Mesendoderm (in vitro differentiated cells): Measurements from ENCODE around the gene MTHFD1L.

ENCODE experiments used
- DNase-seq: peaks from one replicate; pipeline ENCODE4 v3.0.0; 2013
- H2AK5ac ChIP-seq: 2 replicates; pipeline ENCODE4 v1.6.1; 2013; ENCODE audit warnings: low read length, inconsistent platforms
- H2BK120ac ChIP-seq: 2 replicates; pipeline ENCODE4 v1.6.1; 2013; ENCODE audit warnings: low read depth, mild to moderate bottlenecking, low read length, moderate library complexity, mixed read lengths
- H2BK15ac ChIP-seq: replicated peaks from 2 replicates; pipeline ENCODE4 v1.6.1; 2013; ENCODE audit warnings: low read depth, mild to moderate bottlenecking, moderate library complexity
- H2BK5ac ChIP-seq: 2 replicates; pipeline ENCODE4 v1.6.1; 2013; ENCODE audit warnings: low read length, inconsistent platforms
- H3K18ac ChIP-seq: 2 replicates; pipeline ENCODE4 v1.6.1; 2013; ENCODE audit warnings: mild to moderate bottlenecking, low read length, mixed read lengths
- H3K23ac ChIP-seq: one replicate; pipeline ENCODE4 v1.6.1; 2013; ENCODE audit warnings: low read length
- H3K27ac ChIP-seq: 2 replicates; pipeline ENCODE4 v1.5.1; 2013; ENCODE audit warnings: low read depth, mild to moderate bottlenecking, inconsistent platforms, low read length, moderate library complexity
- H3K27me3 ChIP-seq: 2 replicates; pipeline ENCODE4 v1.6.1; 2013; ENCODE audit warnings: low read length, control low read depth, mild to moderate bottlenecking, inconsistent platforms; ENCODE audit not compliant: insufficient read depth, poor library complexity
- H3K36me3 ChIP-seq: 2 replicates; pipeline ENCODE4 v1.6.1; 2013; ENCODE audit warnings: low read length, inconsistent platforms; ENCODE audit not compliant: control insufficient read depth, insufficient read depth
- H3K4ac ChIP-seq: one replicate; pipeline ENCODE4 v1.6.1; 2013; ENCODE audit warnings: low read depth, mild to moderate bottlenecking, low read length, moderate library complexity
- H3K4me1 ChIP-seq: 2 replicates; pipeline ENCODE4 v1.6.1; 2013; ENCODE audit warnings: low read depth, low read length, inconsistent platforms; ENCODE audit not compliant: control insufficient read depth
- H3K4me2 ChIP-seq: 2 replicates; pipeline ENCODE4 v1.6.1; 2013; ENCODE audit warnings: low read length
- H3K4me3 ChIP-seq: 2 replicates; pipeline ENCODE4 v1.5.1; 2013; ENCODE audit warnings: mild to moderate bottlenecking, low read length
- H3K56ac ChIP-seq: one replicate; pipeline ENCODE4 v1.6.1; 2013; ENCODE audit warnings: low read length
- H3K79me1 ChIP-seq: 2 replicates; pipeline ENCODE4 v1.6.1; 2013; ENCODE audit warnings: low read length, inconsistent platforms
- H3K79me2 ChIP-seq: 2 replicates; pipeline ENCODE4 v1.6.1; 2013; ENCODE audit warnings: mild to moderate bottlenecking, low read length; ENCODE audit not compliant: control insufficient read depth, insufficient read depth
- H3K9ac ChIP-seq: 2 replicates; pipeline ENCODE4 v1.6.1; 2013; ENCODE audit warnings: low read length, inconsistent platforms
- H4K5ac ChIP-seq: one replicate; pipeline ENCODE4 v1.6.1; 2013; ENCODE audit warnings: low read length
- H4K8ac ChIP-seq: one replicate; pipeline ENCODE4 v1.6.1; 2013; ENCODE audit warnings: low read depth, mild to moderate bottlenecking, control low read depth, low read length, moderate library complexity
- WGBS: extraction: QIAGEN DNeasy Blood & Tissue Kit; methylation state at CpG from one replicate; pipeline ENCODE4 v1.1.7; 2013; ENCODE audit warnings: low lambda C conversion rate, missing lambda C conversion rate; ENCODE audit not compliant: insufficient coverage; ENCODE audit errors: extremely low coverage; 5-methylcytosine and 5-hydroxymethylcytosine counted together

The MTHFD1L gene

GRCh38 chr6:151101816-151102694, 236.6 kb downstream of the MTHFD1L start:
- no peak overlapping the region for H2AK5ac ChIP-seq
- H3K56ac ChIP-seq = no peak overlapping the region

DNA sequence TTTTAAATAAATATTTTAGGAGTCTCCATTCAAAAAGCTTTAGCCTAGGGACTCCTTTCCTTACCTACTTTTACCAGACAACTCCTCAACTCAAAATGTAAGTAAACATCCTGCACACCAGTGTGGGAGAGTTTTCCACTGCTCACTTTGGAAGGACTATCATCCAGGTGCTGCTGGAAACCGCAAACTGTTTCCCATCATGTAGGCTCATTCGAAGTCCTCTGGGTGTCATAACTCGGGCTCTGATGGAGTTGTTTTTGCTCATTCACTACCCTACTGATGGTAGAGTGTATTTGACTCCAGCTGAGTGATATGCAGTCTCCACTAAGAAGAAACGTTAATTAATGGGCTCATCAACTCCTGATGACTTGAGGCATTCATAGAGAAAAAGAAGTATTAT, 237.8 kb downstream of the MTHFD1L start:
- no CpG with 5 or more reads among the region's 4 CpGs for WGBS
- H4K5ac ChIP-seq = no peak overlapping the region
- no peak overlapping the region for H2AK5ac ChIP-seq

More at GRCh38 chr6:151101816-151102694, 236.6 kb downstream of the MTHFD1L start:
- no peak for DNase-seq
- WGBS = no CpG with 5 or more reads among the region's 10 CpGs
- H3K23ac ChIP-seq = no peak overlapping the region
- H3K4me2 ChIP-seq = no peak overlapping the region
- no peaks in the 10 kb centered on the region for H3K36me3 ChIP-seq
- H3K79me2 ChIP-seq = no peaks in the 10 kb centered on the region
- no peak overlapping the region for H3K9ac ChIP-seq
- no peak overlapping the region for H4K8ac ChIP-seq
- H3K4ac ChIP-seq = no peak overlapping the region
- no peak overlapping the region for H2BK15ac ChIP-seq
- H4K5ac ChIP-seq = no peak overlapping the region
- H3K27me3 ChIP-seq = no peaks in the 10 kb centered on the region
- no peak overlapping the region for H2BK5ac ChIP-seq
- no peak overlapping the region for H2BK120ac ChIP-seq
- no peak overlapping the region for H3K4me3 ChIP-seq
- no peak overlapping the region for H3K27ac ChIP-seq
- H3K4me1 ChIP-seq = no peaks in the 10 kb centered on the region
- no peak overlapping the region for H3K18ac ChIP-seq
- H3K79me1 ChIP-seq = no peaks in the 10 kb centered on the region

DNA sequence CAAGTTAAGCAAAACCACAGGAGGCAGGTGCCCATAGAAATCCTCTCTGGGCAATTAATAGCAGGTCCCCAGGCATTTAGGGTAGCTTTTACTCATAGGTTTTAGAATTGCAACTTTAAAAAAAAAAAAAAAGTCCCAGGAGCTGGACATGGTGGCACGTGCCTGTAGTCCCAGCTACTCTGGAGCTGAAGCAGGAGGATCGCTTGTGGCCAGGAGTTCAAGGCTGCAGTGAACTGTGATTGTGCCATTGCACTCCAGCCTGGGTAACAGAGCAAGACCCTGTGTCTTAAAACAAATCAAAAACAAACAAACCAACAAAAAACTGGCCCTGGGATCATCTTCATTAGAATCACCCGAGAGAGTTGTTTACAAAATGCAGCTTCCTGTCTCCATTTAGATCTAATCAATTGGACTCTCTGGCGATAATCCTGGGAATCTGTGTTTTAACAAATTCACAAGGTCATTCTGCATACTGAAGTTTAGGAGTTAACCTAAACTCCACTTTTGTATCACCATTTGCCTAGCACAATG, 242.5 kb downstream of the MTHFD1L start:
- Histone ChIP-seq H4K8ac (no peak overlapping the region), H3K4ac (no peak overlapping the region), H2BK120ac (no peak overlapping the region), H2BK5ac (no peak overlapping the region), H3K56ac (no peak overlapping the region), H3K4me2 (no peak overlapping the region), H3K9ac (no peak overlapping the region), H4K5ac (no peak overlapping the region), H3K79me1 (no peaks in the 10 kb centered on the region), H3K36me3 (no peaks in the 10 kb centered on the region), H3K23ac (no peak overlapping the region), H3K27ac (no peak overlapping the region), H3K18ac (no peak overlapping the region), H3K4me1 (no peaks in the 10 kb centered on the region), H3K79me2 (no peaks in the 10 kb centered on the region), H2AK5ac (no peak overlapping the region), H3K4me3 (no peak overlapping the region), H2BK15ac (no peak overlapping the region), H3K27me3 (no peaks in the 10 kb centered on the region)
- no peak for DNase-seq
- WGBS = no CpG with 5 or more reads among the region's 4 CpGs

More for the DNA sequence above, 237.8 kb downstream of the MTHFD1L start:
- H3K27me3 ChIP-seq = no peaks in the 10 kb centered on the region
- H3K4ac ChIP-seq = no peak overlapping the region
- no peaks in the 10 kb centered on the region for H3K4me1 ChIP-seq
- no peak overlapping the region for H2BK120ac ChIP-seq
- no peaks in the 10 kb centered on the region for H3K79me1 ChIP-seq
- no peak overlapping the region for H3K9ac ChIP-seq
- no peak overlapping the region for H4K8ac ChIP-seq
- H3K79me2 ChIP-seq = no peaks in the 10 kb centered on the region
- no peak overlapping the region for H3K4me2 ChIP-seq
- DNase-seq = no peak
- H2BK5ac ChIP-seq = no peak overlapping the region
- H3K27ac ChIP-seq = no peak overlapping the region
- no peak overlapping the region for H2BK15ac ChIP-seq
- no peak overlapping the region for H3K56ac ChIP-seq
- H3K36me3 ChIP-seq = no peaks in the 10 kb centered on the region
- H3K18ac ChIP-seq = no peak overlapping the region
- H3K4me3 ChIP-seq = no peak overlapping the region
- no peak overlapping the region for H3K23ac ChIP-seq

GRCh38 chr6:151108548-151108947, 243.0 kb downstream of the MTHFD1L start:
- no peak overlapping the region for H3K9ac ChIP-seq
- H3K27ac ChIP-seq = no peak overlapping the region
- H2AK5ac ChIP-seq = no peak overlapping the region
- no peak overlapping the region for H2BK15ac ChIP-seq
- no peak overlapping the region for H3K4me3 ChIP-seq
- no peak overlapping the region for H4K5ac ChIP-seq
- no peak for DNase-seq
- H3K23ac ChIP-seq = no peak overlapping the region
- no peaks in the 10 kb centered on the region for H3K79me1 ChIP-seq
- no peaks in the 10 kb centered on the region for H3K27me3 ChIP-seq
- no peaks in the 10 kb centered on the region for H3K36me3 ChIP-seq
- H3K18ac ChIP-seq = no peak overlapping the region
- H3K4me1 ChIP-seq = no peaks in the 10 kb centered on the region
- no peak overlapping the region for H3K4me2 ChIP-seq
- no peak overlapping the region for H2BK5ac ChIP-seq
- H4K8ac ChIP-seq = no peak overlapping the region
- no peak overlapping the region for H3K4ac ChIP-seq
- H3K56ac ChIP-seq = no peak overlapping the region
- no peaks in the 10 kb centered on the region for H3K79me2 ChIP-seq
- H2BK120ac ChIP-seq = no peak overlapping the region
- no CpG with 5 or more reads among the region's 6 CpGs for WGBS

GRCh38 chr6:151109361-151109760, 243.9 kb downstream of the MTHFD1L start:
- no peaks in the 10 kb centered on the region for H3K79me1 ChIP-seq

More at GRCh38 chr6:151109361-151109760, 243.9 kb downstream of the MTHFD1L start:
- no peaks in the 10 kb centered on the region for H3K36me3 ChIP-seq
- H2BK120ac ChIP-seq = no peak overlapping the region
- no peak overlapping the region for H3K23ac ChIP-seq
- H3K27me3 ChIP-seq = no peaks in the 10 kb centered on the region
- no peak overlapping the region for H3K4ac ChIP-seq
- H3K4me2 ChIP-seq = no peak overlapping the region
- DNase-seq = no peak
- H3K27ac ChIP-seq = no peak overlapping the region
- no peak overlapping the region for H3K4me3 ChIP-seq
- H4K8ac ChIP-seq = no peak overlapping the region
- no peak overlapping the region for H4K5ac ChIP-seq
- no peaks in the 10 kb centered on the region for H3K4me1 ChIP-seq
- H3K56ac ChIP-seq = no peak overlapping the region
- no peak overlapping the region for H2BK5ac ChIP-seq
- WGBS = no CpG with 5 or more reads among the region's 8 CpGs
- H3K79me2 ChIP-seq = no peaks in the 10 kb centered on the region
- no peak overlapping the region for H3K18ac ChIP-seq
- no peak overlapping the region for H2BK15ac ChIP-seq
- H3K9ac ChIP-seq = no peak overlapping the region
- no peak overlapping the region for H2AK5ac ChIP-seq
